ENCODE results near the gene MMP14. TPM values are rescaled to one million over a fixed set of nuclear protein-coding genes. Genes with fewer than 3 reads are reported as not detected.
"Not testable (repeated sequence)": the region's sequence is repeated elsewhere in the genome, so short reads cannot be mapped to it uniquely, and the experiment has no call there.

The MMP14 gene
- total RNA-seq: 1.6 TPM

DNA sequence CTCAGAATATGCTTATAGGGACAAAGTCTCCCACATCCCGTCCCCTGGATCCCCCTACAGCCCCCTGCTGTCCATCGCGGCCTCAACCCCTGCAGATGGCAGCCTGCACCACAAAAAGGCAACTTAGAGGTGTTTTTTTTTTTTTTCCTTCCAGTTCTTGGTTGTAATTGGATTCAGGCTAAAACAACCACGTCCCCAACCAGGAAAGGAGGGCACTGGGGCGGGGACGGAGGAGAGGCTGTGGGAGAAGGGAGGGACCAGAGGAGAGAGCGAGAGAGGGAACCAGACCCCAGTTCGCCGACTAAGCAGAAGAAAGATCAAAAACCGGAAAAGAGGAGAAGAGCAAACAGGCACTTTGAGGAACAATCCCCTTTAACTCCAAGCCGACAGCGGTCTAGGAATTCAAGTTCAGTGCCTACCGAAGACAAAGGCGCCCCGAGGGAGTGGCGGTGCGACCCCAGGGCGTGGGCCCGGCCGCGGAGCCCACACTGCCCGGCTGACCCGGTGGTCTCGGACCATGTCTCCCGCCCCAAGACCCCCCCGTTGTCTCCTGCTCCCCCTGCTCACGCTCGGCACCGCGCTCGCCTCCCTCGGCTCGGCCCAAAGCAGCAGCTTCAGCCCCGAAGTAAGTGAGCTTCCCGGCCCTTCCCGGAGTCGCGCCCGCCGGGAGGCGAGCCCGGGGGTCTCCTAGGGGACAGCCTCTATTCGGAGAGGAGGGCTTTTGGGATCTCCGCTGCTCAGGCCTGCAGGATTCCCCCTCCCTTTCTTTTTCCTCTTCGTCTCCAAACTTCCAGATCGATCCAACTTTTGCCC lies at the start of gene MMP14:
TSS of gene MMP14 (plus strand) at position 285 of the 813 bp plus-strand sequence. CDS start at position 518, 233 bp downstream.
- no peak for DNase-seq (ENCODE audit: low read depth in 2 of 3, low spot score in 2 of 3)

DNA sequence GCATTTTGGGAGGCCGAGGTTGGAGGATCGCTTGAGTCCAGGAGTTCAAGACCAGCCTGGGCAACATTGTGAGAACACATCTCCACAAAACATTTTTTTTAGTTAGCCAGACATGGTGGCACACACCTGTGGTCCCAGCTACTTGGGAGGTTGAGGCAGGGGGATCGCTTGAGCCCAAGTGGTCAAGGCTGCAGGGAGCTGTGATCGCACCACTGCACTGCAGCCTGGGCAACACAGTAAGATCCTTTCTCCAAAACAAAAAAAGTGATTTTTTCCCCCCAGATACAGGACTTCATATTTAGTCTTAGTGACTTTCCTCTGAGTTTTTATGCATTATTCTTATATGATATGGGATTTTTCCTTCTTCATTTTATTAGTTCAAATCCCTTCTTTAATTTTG lies 49.7 kb upstream of the MMP14 start:
- DNase-seq (ENCODE audit: low read depth in 2 of 3, low spot score in 2 of 3): no peak

DNA sequence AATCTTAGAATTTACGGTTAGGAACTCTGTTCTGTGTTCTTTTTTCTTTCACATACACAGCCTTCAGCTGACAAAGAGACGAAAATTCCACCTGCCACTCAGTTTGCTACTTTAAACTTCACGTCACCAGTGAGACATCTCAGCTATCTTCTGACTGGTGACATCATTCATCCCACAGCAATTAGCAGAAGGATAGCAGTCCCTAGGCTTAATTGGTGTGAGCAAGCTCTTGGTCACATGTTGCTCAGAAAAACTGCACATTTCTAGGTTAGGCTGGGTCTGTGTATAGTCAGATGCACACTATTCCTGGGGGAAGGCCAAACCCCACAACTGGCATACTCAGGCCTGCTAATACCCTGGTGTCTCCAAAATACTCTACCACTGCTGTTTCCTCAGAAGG lies 45.1 kb upstream of the MMP14 start:
- DNase-seq (ENCODE audit: low read depth in 2 of 3, low spot score in 2 of 3): no peak

DNA sequence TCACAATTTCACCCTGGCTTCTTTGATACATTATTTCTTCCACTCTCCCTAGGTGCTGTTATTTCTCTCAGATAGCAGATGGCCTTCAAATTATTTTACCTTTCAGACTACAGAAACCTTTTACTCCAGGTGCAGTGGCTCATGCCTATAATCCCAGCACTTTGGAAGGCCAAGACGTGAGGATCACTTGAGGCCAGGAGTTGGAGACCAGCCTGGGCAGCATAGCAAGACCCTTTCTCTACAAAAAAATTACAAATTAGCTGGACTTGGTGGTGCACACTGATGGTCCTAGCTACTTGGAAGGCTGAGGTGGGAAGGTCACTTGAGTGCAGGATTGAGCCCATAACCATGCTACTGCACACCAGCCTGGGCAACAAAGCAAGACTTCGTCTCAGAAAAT lies 44.2 kb upstream of the MMP14 start:
- DNase-seq (ENCODE audit: low read depth in 2 of 3, low spot score in 2 of 3): no peak

DNA sequence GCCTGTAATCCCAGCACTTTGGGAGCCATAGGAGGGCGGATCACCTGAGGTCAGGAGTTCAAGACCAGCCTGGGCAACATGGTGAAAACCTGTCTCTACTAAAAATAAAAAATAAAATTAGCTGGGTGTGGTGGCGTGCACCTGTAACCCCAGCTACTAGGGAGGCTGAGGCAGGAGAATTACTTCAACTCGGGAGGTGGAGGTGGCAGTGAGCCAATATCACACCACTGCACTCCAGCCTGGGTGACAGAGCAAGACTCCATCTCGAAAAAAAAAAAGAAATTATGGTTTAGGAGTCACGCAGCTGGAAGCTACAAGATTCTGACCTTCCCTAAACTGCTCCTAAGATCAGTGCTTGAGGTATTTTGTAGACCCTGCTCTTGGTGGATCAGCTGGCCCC lies 42.8 kb upstream of the MMP14 start:
- not testable (repeated sequence) for DNase-seq (ENCODE audit: low read depth in 2 of 3, low spot score in 2 of 3)

DNA sequence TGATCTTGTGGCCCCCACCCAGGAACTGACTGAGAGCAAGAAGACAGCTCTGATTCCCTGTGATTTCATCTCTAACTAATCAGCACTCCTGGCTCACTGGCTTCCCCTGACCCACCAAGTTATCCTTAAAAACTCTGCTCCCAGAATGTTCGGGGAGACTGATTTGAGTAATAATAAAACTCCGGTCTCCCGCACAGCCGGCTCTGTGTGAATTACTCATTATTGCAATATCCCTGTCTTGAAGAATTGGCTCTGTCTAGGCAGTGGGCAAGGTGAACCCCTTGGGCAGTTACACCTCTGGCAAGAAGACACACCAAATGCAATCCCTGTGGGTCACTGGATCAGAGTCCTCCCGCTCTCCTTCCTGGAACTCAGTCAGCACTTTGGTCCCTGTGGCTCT lies 42.4 kb upstream of the MMP14 start:
- no peak for DNase-seq (ENCODE audit: low read depth in 2 of 3, low spot score in 2 of 3)

DNA sequence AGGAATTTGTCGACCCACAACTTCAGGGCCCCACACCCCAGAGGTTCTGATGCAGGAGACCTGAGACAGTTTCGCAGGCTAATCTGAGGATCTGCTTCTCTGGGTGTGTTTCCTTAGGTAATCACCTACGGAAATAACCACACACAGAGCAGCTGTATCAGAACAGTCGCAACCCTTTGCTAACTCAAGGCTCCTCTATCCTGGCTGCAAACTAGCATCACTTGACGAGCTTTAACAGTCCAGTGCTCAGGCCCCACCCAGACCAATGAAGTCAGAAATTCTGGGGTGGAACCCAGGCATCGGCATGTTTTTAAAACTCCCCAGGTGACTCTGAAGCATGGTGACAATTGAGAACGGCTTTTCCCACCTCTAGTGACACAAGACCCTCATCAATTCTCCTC lies 41.8 kb upstream of the MMP14 start:
- no peak for DNase-seq (ENCODE audit: low read depth in 2 of 3, low spot score in 2 of 3)

DNA sequence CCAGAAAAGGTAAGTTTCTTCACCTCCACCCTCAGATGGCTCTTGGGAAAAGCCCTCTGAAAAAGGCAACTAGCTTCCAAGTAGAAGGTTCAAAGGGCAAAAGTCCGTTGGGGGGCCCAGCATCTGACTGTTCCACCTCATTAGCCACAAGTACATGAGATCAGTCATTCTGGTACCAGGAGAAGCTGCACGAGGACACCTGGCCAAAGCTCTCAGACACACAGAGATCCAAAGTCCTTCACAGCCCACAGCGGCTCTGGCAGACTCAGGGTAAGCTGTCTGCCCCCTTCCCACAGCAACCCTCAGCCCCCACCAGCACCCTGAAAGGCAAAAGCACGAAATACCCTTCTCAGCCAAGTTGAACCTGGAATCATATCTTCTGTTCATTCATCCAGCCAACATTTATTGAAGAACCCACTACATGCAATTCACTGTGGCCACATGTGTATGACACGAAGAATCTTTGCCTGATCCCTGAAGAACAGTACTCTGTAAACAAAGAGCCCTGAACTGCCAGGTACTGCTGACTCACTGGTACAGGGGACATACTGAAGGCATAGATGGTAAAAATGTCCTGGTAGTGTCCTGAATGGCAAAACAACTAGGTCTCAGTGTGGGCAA lies 40.2 kb upstream of the MMP14 start:
- no peak for DNase-seq (ENCODE audit: low read depth in 2 of 3, low spot score in 2 of 3)

DNA sequence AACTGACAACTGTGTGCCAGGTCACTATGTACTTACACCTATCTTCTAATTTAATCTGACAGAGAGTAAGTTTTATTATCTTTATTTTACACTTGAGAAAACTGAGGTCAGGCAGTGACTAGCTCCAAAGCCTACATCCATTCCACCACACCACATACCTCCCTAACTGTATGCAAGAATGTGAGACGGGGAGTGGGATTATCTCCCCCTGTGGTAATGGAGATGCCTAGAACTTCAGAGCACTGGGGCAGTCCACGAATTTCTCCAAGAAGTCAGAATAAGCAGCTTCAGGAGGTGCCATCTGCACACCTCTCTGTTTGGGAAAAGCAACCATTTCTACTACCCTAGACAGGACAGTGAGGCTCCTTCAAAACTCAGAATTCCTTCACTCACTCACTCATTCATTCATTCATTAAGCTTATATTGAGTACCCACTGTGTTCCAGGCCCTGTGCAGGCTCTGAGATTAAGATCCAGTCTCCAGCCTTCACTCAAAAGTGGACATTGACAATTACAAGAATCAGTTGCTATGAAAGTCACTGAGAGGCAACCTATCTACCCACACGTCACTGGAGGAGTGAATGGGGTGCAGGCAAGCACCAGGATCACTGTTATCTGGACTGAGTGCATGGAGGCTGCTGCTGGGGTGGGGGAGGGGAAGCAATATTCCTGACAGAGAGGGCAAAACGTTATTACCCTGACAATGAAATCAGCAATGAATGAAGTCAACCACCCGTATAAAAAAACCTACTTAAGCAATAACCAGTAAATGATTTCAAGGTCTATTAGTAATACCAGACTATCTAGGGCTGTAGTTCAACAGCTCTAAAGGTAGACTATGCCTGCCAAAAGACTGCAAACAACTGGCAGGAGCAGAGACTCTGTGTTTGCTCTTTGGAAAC lies 39.1 kb upstream of the MMP14 start:
- DNase-seq (ENCODE audit: low read depth in 2 of 3, low spot score in 2 of 3): no peak

DNA sequence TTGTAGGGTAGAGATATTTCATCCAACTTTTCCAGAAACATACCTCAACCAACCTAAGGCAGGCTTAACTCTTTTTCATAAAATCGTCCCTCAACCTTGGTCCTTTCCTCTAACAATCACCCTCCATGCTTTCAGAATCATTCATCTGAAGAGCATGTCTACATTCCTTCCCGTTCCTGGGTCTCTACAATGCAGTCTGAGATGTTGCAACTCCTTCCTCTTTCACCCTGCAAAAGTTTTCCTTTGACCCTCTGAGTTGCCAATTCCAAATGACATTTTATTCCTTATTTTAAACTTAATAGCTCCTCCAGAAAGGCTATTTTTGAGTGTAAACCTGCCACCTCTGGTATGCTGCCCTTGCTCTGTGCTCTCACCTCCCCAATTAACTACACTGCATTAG lies 37.9 kb upstream of the MMP14 start:
- DNase-seq (ENCODE audit: low read depth in 2 of 3, low spot score in 2 of 3): no peak

DNA sequence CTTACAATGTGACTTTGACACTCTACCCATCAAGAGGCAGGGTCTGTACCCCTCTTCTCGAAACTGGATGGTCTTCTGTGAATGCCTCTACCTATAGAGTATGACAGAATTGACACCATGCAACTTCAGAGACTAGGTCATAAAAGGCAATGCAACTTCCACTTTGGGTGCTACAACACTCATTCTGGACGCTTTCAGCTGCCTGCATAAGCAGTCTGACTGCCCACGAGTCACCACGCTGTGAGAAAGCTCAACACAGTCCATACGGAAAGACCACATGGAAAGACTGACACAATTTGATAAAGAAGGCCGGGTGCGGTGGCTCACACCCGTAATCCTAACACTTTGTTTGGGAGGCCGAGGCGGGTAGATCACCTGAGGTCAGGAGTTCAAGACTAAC lies 36.0 kb upstream of the MMP14 start:
- no peak for DNase-seq (ENCODE audit: low read depth in 2 of 3, low spot score in 2 of 3)

DNA sequence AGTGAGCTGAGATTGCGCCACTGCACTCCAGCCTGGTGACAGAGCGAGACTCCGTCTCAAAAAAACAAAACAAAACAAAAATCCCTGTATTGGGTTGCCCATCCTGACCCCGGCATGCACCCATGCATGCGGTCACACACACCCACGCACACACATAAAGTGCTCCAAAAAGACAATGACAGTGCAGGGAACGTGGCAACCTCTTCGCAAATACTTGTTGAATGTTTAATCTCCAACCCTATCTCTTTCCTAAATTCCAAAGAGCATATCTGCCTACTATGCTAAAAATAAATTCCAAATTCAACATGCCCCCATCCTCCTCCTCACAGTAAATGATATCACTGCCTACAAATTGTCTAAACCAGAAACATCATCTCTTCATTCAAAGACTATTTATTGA lies 34.7 kb upstream of the MMP14 start:
- no peak for DNase-seq (ENCODE audit: low read depth in 2 of 3, low spot score in 2 of 3)

DNA sequence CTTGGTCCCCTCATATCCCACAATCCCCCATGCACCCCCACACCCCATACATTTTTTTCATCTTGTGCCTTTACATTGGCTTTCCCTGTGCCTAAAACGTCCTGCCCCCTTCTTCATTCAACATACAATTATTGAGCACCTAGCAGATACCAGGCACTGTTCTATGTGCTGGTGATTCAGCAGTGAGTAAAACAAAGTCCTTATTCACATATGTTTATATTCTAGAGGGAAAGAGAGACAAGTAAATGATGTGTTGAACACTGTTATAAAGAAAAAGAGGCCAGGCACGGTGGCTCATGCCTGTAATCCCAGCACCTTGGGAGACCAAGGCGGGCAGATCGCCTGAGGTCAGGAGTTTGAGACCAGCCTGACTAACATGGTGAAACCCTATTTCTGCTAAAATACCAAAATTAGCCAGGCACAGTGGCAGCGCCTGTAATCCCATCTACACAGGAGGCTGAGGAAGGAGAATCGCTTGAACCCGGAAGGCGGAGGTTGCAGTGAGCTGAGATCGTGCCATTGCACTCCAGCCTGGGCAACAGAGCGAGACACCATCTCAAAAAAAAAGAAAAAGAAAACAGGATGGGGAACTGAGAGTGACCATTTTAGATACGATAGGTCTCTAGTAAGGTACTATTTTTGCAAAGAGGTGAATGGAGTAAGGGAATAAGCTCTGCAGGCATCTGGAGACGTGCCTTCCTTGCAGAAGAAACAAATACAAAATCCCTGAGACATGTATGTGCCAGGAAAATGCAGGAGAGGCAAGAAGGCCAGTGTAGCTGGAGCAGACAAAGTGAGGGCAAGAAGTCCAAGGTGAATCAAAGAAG lies 33.3 kb upstream of the MMP14 start:
- DNase-seq (ENCODE audit: low read depth in 2 of 3, low spot score in 2 of 3): no peak

DNA sequence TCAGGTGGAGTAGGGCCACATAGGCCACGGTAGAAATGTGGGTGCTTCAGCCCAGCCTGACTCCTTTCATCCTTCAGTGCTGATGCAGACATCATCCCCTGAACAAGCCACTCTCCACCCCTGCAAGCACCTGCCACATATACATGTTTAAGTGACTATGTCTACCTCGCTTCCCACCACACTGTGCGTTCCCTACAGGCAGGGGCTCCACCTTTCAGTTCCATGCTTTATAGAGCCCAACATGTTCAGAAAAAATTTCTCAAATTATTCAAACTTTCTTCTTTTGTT lies 32.8 kb upstream of the MMP14 start:
- DNase-seq (ENCODE audit: low read depth in 2 of 3, low spot score in 2 of 3): no peak

DNA sequence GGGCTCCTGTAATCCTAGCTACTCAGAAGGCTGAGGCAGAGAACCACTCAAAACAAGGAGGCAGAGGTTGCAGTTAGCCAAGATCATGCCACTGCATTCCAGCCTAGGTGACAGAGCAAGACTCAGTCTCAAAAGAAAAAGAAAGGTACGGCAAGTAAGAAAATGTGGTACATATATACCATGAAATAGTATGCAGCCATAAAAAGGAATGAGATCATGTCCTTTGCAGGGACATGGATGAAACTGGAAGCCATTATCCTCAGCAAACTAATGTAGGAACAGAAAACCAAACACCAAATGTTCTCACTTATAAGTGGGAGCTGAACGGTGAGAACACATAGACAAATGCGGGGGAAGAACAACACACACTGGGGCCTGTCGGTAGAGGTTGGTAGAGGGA lies 31.1 kb upstream of the MMP14 start:
- DNase-seq (ENCODE audit: low read depth in 2 of 3, low spot score in 2 of 3): not testable (repeated sequence)

DNA sequence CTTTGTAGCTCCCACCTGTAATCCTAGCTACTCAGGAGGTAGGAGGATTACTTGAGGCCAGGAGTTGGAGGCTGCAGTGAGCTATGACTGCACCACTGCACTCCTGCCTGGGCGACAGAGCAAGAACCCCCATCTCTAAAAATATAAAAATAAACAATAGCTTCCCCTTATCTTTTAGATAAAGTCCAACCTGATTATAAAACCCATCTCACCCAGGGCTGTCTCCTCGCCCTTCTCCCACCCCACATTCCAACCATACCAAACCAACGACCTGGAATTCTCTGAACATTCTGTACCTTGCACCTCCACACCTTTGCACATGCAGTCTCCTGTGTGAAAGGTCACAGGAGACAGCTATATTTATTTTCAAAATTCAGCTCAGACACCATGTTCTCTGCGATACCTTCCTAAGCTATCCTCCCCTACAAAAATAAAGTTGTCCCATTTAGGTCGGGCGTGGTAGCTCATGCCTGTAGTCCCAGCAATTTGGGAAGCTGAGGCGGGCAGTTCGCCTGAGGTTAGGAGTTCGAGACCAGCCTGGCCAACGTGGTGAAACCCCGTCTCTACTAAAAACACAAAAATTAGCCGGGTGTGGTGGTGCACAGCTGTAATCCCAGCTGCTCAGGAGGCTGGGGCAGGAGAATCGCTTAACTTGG lies 28.8 kb upstream of the MMP14 start:
- no peak for DNase-seq (ENCODE audit: low read depth in 2 of 3, low spot score in 2 of 3)

DNA sequence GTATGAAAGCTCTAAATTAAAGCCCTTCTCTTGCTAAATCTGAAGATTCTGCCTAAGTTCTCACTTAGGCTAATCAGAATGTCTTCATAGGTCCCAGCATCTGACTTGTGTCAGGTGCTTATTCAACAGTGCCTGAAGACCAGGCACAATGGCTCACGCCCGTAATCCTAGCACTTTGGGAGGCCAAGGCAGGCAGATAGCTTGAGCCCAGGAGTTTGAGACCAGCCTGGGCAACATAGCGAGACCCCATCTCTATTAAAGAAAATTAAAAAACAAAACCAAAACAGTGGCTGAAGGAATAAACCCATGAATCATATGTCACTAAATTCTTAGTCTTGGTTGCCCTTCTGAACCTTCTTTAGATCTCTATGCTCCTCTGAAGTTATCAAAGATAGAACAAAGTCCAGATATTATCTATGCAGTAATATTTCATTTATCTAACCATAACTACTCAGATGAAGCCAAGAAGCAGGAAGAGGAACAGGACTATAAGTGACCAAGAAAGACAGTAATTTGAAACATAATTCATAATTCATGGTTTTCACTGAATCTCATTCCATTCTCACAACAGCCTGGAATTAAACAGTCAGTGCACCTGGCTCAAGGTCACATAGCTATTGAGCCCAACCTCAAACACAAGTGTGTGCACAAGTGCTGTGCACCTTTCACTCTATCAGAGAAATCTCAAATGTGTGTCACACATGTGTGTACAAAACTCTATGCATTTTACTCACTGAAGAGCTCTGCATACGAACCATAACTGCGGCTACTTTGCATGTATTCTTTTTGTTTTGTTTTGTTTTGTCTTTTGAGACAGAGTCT lies 27.8 kb upstream of the MMP14 start:
- DNase-seq (ENCODE audit: low read depth in 2 of 3, low spot score in 2 of 3): no peak

DNA sequence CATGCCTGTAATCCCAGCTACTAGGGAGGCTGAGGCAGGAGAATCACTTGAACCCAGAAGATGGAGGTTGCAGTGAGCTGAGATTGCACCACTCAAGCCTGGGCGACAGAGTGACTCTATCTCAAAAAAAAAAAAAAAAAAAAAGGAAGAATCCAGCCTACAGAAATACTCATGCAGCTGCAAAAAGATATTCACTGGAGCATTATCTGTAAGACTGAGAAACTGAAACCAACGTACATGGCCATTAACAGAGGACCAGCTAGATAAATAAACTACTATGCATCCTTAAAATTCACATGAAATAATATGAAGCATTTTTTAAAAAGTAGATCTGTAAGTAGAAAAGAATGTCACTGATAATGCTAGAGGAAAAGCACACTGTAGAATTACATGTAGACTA lies 24.7 kb upstream of the MMP14 start:
- no peak for DNase-seq (ENCODE audit: low read depth in 2 of 3, low spot score in 2 of 3)

DNA sequence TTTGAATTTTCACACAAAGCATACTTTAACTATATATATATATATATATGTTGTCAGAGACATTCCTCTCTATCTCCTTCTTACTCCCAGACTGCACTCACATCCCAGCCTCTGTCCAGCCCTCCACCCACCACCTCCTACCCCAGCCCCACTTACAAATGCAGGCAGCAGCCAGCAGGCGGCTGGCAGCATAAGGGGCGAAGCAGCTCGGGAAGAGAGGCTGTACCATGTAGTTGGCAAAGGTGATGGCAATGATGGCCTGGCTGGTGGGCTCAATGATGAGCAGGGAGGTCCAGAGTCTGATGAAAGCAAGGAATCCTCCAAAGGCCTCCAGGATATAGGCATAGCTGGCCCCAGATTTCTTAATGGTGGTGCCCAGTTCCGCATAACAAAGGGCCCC lies 23.6 kb upstream of the MMP14 start:
- DNase-seq (ENCODE audit: low read depth in 2 of 3, low spot score in 2 of 3): no peak

All from hematopoietic multipotent progenitor cell (in vitro differentiated cells).